Jurkat, Clone E6-1 (cell line): ENCODE results near the gene HES3.

Source experiments
- DNase-seq: peaks from one replicate; pipeline ENCODE4 v3.0.0-alpha.2; 2011; ENCODE audit warnings: low read depth, low spot score
- H3K4me3 ChIP-seq: 2 replicates; pipeline ENCODE4 v1.5.1; 2011; ENCODE audit warnings: mild to moderate bottlenecking, low read length, control low read depth, moderate library complexity

The HES3 gene

DNA sequence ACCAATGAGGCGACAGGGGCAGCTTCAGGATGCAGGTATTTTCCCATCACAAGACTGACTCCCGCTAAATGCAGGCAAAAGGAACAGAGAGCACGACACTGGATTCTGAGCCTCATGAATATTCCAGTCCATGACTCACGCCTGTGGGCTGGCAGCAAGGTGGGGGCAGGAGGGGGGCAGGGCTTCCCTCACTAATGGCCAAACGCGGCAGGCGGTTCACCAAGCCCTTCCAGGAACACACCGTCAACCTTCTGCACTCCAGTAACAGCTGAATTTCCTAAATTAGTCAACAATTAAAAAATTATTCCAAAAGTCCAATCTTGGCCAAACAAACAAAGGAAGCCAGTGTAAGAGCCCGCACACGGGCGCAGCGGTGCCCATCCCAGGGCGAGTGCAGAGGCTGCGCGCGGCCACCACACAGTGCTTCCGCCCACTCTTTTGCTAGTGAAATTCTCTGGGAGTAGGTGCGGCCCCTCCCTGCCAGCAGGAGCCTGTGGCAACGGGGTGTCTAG lies 29.5 kb downstream of the HES3 start:
- no peak for DNase-seq
- no peak overlapping the region for H3K4me3 ChIP-seq

DNA sequence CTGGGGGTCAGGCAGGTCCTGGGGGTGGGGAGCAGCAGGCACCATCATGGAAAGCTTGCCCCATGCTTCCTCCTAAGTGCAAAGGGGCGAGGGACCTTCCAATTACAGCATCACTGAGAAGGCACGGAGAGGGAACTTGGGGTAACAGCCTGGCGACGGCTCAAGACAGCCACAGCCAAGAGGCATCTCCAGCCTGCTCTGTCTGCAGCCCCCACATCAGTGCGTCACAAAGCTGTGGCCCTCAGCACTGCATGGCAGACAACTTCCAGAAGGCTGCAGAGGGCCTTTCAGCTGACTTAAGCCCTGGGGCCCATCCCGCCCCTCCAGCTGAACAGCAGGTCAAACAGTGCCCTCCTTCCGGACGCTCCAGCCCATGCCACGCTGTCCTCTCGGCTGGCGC lies 30.1 kb downstream of the HES3 start:
- H3K4me3 ChIP-seq = no peak overlapping the region
- DNase-seq = no peak

DNA sequence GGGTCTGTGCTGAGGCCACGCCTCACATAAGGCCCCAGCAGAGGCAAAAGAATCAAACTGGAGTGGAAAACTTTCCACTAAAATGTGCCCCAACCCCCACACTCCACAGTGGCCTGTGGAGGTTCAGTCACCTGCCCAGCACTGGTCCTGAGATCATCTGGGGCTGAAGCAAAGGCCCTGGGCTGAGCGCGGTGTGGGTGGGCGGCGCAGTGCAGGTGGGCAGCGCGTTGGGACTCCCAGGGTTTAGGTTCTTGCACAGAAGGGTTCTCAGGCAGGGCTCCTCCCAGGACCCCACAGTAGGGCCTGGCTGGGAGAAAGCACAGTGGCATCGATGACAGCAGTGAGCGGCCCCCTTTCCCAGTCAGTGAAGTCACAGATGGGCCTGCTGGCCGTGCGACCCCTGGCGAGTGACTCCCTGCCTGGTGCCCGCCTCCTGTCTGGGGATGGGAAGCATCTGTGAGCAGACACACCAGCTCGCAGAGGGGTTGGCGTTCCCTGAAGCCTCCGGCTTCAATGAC lies 30.7 kb downstream of the HES3 start:
- DNase-seq = no peak
- no peak overlapping the region for H3K4me3 ChIP-seq

GRCh38 chr1:6275826-6276782 lies 32.1 kb downstream of the HES3 start:
- no peak overlapping the region for H3K4me3 ChIP-seq
- no peak for DNase-seq

- DNase-seq = no peak
- H3K4me3 ChIP-seq = no peak overlapping the region
These were observed 33.0 kb downstream of the HES3 start for GRCh38 chr1:6276811-6277555.

DNA sequence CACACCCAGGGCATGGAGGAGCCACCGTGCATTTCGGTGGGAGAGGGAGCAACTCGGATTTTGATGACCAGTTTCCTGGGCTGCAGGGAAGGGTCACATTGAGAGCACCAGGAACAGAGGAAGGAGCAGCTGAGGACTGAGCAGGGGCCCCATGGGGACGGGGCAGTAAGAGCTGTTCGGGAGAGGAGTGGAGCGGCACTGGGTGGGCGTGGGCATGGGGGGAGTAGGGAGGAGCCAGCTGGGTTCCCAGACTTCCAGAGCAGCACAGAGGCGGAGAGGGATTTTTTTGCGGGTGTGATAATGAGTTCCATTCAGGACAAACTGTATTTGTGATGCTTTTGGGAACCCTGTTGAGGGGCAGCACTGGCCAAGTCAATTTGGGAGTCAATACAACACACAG lies 34.3 kb downstream of the HES3 start:
- no peak overlapping the region for H3K4me3 ChIP-seq
- DNase-seq = no peak

DNA sequence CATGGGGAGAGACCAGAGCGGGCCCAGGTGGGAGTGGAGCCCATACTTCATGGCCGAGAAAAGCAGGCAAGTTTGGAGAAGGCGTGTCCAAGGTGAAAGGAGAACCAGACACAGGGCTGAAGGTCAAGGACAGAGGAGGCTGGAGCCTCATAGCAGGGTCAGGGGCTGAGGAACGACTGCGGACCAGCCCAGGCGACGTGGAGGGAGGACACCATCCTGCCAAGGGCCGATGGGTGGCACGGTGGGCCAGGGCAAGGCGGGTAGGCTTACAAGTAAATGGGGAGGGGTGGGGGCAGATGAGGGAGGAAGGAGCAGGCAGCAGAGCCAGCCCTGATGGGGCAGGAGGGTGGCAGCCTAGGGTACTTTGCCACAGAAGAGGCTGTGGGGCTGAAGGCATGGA lies 35.1 kb downstream of the HES3 start:
- no peak for DNase-seq
- no peak overlapping the region for H3K4me3 ChIP-seq

DNA sequence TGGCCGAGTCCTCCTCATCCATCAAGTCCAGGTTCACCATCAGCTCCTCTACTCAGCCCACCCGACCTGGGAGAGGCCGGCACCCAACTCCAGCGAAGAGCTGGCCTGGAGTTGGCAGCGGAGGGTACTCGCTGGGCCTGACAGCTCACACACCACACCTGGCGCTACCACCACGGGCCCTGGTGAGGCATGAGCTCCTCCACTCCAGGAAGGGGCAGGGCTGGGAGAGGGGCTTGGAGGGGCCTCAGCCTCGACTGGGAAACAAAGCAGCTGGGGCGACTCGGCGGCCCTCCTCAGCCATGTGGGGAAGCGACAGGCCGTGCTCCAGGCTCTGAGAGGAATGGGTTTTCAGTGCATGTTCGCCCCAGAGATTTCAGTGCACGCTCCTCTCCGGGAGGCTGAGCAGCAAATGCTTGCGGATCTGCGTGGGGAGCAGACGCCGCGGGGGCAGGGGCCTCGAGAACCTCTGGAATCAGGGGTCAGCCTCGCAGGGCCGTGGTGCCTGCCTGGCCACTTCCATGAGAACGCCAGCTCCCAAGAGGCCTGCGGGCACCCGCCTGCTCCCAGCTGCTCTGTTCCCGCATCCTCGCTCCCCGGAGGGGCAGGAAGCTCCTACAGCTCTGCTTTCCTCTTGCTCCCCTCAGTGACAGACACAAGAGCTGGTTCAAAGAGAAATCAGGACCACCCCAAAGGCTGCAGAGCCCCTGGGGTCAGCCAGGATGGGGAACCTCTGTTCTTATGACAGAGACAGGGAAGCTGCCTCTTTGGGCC lies 35.8 kb downstream of the HES3 start:
- DNase-seq = no peak
- no peak overlapping the region for H3K4me3 ChIP-seq

DNA sequence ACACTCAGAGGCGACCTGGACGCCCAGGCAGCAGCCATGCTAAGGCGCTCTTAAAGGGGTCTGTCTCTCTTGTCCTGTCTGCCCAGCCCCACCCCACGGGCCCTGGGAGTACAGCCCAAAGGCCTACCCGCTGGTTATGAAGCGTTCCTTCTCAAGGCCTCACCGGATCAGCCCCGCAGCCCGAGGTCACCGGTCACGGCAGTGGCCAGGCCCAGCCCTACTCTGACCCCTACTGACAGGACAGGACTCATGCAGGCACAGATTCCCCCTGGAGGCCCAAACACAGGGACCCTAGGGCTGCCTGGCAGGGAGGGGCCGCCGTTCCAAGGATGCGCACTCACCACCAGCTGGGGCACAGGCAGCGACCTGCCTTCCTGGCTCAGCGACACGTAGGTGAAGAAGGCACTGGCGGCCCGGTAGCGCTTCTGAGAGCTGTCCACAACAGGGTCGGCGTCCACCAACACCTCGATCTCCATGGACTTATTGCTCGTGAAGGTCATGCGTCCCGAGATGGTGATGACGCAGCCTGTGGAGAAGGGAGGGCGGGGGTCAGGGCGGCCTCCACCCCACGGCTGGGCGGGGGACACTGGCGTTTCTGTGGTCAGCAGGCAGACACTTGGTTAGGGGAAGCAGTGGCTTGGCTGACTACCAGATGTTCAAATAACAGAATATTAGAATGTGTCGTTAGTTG lies 36.9 kb downstream of the HES3 start:
- DNase-seq = no peak
- no peak overlapping the region for H3K4me3 ChIP-seq

DNA sequence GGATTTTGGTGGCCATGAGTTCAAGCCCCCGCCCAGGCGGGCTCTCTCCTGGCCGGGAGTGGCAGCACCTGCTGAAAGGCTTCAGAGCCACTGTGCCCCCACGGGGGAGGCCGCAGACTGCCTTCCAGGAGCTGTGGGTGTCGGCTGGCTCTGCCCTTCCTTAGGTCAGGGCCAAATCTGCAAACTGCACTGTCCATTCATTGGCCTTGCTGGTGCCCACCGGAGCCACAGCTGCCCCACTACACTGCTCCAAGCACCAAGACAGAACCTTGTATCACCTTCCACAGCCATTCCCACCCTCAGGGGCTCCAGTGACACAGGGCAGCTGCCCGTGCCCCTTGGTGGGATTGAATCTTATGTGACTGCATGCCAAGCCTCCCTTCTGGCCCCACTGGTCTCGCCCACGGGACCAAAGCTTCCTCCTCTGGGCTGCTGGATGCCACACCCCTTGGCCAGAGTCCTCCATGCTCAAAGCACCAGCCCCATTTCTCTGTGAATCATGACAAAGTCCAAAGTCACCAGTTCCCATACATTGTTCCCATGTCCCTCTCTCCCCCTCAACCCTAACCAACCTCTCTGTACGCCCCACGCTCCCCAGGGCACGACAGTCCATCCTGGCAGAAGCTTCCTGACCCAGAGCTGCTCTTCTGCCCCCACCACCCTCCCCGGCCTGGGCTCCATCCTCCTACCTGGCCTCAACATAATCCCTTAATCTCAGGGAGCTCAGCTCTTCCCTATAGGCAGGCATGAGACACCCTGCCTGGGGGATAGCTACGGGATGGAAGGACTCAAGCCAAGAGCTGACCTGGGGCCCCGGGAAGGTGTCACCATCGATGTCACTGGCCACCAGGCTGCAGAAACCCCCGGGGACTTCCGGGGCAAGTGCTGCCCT lies 37.8 kb downstream of the HES3 start:
- DNase-seq = no peak
- H3K4me3 ChIP-seq = no peak overlapping the region

DNA sequence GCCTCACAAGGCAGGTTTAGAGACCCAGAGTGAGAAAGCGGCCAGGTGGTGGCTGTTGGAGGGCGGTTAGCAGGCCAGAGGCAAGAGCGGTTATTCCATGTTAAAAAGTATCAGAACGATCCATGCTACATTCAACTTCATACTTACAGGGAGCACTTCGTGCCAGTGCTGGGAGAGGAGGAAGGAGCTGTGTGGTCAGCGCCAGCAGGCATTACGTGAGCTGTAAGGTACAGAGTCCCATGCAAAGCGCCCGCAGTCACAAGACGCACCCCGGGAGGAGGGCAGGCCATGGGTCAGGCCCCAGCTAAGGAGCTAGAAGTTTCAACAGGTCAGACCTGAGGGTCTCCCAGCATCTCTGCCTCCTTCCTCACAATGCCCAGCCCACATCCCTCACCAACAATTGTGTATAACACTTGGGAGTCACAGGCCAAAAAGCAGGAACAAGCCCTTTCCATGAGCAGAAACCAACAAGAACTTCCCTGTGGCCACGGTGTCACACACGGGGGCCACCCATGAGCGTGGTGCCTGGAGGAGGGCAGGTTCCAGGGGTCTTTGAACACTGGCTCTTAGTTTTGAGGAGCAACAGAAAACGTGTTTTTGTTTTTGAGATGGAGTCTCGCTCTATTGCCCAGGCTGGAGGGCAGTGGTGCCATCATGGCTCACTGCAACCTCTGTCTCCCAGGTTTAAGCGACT lies 38.7 kb downstream of the HES3 start:
- H3K4me3 ChIP-seq = no peak overlapping the region
- DNase-seq = no peak

DNA sequence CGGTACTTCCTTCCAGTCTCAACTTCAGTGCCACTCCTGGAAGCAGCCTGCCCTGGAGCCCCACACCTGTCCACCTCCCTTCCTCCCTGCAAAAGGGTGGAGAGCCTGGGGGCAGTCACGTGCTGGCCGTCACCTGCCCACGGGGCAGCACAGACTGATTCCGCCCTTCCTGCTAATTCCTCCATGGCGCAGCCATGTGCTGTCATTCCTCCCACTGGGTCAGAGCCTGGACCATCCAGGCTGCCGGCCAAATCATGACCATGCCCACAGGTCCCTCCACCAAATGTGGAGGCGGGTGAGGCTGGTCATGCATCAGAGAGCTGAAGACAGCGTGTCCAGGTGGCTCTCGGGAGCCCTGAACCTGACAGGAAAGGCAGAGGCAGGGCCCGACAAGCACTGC lies 41.4 kb downstream of the HES3 start:
- H3K4me3 ChIP-seq = no peak overlapping the region
- DNase-seq = no peak

DNA sequence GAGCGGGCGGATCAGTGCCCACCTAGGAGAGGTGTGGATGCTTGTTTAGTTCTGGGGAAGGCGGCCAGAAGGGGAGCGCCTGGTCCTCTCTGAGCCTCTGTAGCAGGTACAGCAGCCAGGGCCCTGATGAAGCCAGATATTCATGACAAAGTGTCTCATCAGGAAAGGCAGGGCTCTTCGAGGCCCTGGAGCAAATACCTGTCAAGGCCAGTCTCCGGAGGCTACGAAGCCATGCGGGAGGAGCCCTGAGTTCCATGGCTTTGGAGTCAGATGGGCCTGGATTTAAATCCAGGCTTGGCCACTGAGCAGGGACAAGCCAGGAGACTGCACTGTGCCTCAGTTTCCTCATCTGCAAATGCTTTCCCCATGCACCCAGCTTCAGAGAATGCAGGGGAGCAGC lies 42.3 kb downstream of the HES3 start:
- no peak for DNase-seq
- H3K4me3 ChIP-seq = no peak overlapping the region

GRCh38 chr1:6287029-6287428 lies 43.0 kb downstream of the HES3 start:
- no peak overlapping the region for H3K4me3 ChIP-seq
- DNase-seq = no peak

DNA sequence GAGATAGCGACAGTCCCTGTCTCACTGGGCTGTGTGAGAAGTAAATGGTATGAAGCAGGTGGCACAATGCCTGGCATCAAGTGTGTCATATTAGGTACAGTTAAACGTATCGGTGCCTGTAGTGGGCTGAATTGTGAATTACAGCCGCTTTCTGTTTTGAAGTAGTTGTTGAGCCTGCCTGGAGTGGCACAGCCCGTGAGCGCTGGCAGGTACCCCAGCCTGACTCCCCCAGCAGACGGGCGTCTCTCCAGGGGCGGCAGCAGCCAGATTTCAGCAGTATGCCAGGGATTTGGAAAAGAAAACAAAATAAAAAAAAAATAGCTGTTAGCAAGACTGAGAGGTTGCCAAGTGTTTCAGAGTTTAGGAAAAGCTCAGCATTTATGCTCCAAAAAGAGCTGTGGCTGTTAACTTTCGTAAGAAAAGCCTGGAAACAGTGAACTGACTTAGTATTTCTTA lies 43.5 kb downstream of the HES3 start:
- H3K4me3 ChIP-seq = no peak overlapping the region
- no peak for DNase-seq

DNA sequence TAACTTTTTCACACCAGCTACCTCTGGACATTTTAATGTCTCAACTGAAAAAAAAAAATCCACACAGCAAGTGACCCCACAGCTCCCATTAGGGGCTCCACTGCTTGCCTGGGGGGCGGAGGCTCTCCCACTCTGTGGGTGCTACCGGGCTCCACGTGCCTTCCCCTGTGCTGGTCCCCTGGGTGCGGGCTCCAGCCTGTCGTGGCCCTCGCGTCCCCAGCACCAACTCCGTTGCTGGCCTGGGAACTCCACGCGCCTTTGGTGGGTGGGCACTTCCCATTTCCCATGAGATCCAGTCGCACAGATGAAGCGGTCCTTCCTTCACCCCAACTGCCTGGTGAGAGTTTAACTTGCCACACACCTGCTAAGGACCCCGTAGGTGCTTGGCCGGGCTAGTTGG lies 44.0 kb downstream of the HES3 start:
- DNase-seq = no peak
- H3K4me3 ChIP-seq = no peak overlapping the region

DNA sequence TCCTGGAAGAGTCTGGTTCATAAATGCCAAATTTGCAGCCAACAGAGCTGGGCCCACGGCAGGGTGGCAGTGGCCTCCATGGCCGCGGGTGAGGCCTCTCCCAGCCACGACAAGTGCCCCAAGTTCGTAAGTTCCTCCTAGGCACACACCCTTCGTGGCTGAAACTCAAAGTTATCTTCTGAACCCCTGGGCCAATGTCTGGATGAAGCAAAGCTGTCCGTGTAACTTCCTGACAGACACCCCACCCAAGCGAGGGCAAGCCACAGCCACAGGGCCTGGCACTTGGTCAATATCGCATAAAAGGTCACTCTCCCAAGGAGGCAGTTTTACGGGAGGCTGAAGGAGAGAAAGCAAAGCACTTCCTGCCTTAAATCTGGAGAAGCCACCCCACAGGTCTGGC lies 44.7 kb downstream of the HES3 start:
- DNase-seq = no peak
- no peak overlapping the region for H3K4me3 ChIP-seq
